ENCODE results near the gene CD248.

The CD248 gene

GRCh38 chr11:66341502-66342126 lies 24.8 kb upstream of the CD248 start:
- no peak for DNase-seq (ENCODE audit: low spot score)

GRCh38 chr11:66340596-66341501 lies 24.0 kb upstream of the CD248 start:
- DNase-seq (ENCODE audit: low spot score): no peak

GRCh38 chr11:66339686-66340483 lies 23.0 kb upstream of the CD248 start:
- DNase-seq (ENCODE audit: low spot score): no peak

- DNase-seq (ENCODE audit: low spot score): no peak
Observed at GRCh38 chr11:66339162-66339675, 22.4 kb upstream of the CD248 start.

GRCh38 chr11:66338276-66339161 lies 21.7 kb upstream of the CD248 start:
- no peak for DNase-seq (ENCODE audit: low spot score)

- no peak for DNase-seq (ENCODE audit: low spot score)
Observed at GRCh38 chr11:66337103-66337899, 20.5 kb upstream of the CD248 start.

GRCh38 chr11:66336234-66337102 lies 19.6 kb upstream of the CD248 start, which contains the start of gene RIN1:
TSS of gene RIN1 (minus strand) at chr11:66336434. CDS start at chr11:66336402, 32 bp downstream.
- DNase-seq (ENCODE audit: low spot score): peak; percentile 81

GRCh38 chr11:66335531-66336233 lies 18.8 kb upstream of the CD248 start:
- DNase-seq (ENCODE audit: low spot score): no peak

- DNase-seq (ENCODE audit: low spot score): no peak
Observed at GRCh38 chr11:66334605-66335442, 18.0 kb upstream of the CD248 start.

- no peak for DNase-seq (ENCODE audit: low spot score)
Observed at GRCh38 chr11:66333896-66334604, 17.2 kb upstream of the CD248 start.

GRCh38 chr11:66333220-66333877 lies 16.5 kb upstream of the CD248 start:
- no peak for DNase-seq (ENCODE audit: low spot score)

GRCh38 chr11:66332371-66333219 lies 15.8 kb upstream of the CD248 start:
- no peak for DNase-seq (ENCODE audit: low spot score)

GRCh38 chr11:66331542-66332370 lies 14.9 kb upstream of the CD248 start:
- no peak for DNase-seq (ENCODE audit: low spot score)

GRCh38 chr11:66330931-66331330 lies 14.1 kb upstream of the CD248 start:
- DNase-seq (ENCODE audit: low spot score): no peak

All from kidney capillary endothelial cell (primary cell).